AG10803 (cell line): ENCODE data around the gene CAMSAP1.
"Not testable (repeated sequence)": the region's sequence is repeated elsewhere in the genome, so short reads cannot be mapped to it uniquely, and the experiment has no call there.

Experiments
- DNase-seq: peaks from one replicate; pipeline ENCODE4 v3.0.0; 2010; ENCODE audit warnings: low read depth
- H3K4me3 ChIP-seq: 2 replicates; pipeline ENCODE4 v1.5.1; 2011; ENCODE audit warnings: mild to moderate bottlenecking, low read length, control low read depth
- TF ChIP-seq, protein P1 (sequence below): conservative IDR thresholded peaks from 2 replicates; pipeline ENCODE4 v1.5.1; 2011; ENCODE audit warnings: mild to moderate bottlenecking, low read length, control low read depth, inconsistent platforms

The CAMSAP1 gene

DNA sequence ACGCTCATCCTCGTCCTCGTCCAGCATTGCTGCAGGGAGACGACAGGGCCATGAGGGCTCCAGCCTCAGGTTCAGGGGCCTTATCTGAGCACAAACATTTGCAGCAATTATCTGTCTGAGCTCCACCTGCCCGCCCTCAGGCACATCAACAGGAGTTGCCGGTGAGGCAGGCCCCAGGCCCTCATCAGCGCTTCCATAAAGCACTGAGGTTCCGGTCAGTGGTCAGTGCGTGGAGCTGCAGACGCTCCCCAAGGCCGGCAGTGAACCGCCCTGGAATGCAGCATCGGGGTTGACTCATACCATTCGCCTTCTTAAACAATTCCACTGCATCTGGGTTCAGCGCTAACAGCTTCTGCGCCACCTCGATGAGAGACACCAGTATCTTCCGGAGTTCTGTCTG, 38.6 kb upstream of the CAMSAP1 start:
- H3K4me3 ChIP-seq, result no peak overlapping the region
- no peak for DNase-seq
- TF ChIP-seq, protein P1, sequence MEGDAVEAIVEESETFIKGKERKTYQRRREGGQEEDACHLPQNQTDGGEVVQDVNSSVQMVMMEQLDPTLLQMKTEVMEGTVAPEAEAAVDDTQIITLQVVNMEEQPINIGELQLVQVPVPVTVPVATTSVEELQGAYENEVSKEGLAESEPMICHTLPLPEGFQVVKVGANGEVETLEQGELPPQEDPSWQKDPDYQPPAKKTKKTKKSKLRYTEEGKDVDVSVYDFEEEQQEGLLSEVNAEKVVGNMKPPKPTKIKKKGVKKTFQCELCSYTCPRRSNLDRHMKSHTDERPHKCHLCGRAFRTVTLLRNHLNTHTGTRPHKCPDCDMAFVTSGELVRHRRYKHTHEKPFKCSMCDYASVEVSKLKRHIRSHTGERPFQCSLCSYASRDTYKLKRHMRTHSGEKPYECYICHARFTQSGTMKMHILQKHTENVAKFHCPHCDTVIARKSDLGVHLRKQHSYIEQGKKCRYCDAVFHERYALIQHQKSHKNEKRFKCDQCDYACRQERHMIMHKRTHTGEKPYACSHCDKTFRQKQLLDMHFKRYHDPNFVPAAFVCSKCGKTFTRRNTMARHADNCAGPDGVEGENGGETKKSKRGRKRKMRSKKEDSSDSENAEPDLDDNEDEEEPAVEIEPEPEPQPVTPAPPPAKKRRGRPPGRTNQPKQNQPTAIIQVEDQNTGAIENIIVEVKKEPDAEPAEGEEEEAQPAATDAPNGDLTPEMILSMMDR, result no peak

DNA sequence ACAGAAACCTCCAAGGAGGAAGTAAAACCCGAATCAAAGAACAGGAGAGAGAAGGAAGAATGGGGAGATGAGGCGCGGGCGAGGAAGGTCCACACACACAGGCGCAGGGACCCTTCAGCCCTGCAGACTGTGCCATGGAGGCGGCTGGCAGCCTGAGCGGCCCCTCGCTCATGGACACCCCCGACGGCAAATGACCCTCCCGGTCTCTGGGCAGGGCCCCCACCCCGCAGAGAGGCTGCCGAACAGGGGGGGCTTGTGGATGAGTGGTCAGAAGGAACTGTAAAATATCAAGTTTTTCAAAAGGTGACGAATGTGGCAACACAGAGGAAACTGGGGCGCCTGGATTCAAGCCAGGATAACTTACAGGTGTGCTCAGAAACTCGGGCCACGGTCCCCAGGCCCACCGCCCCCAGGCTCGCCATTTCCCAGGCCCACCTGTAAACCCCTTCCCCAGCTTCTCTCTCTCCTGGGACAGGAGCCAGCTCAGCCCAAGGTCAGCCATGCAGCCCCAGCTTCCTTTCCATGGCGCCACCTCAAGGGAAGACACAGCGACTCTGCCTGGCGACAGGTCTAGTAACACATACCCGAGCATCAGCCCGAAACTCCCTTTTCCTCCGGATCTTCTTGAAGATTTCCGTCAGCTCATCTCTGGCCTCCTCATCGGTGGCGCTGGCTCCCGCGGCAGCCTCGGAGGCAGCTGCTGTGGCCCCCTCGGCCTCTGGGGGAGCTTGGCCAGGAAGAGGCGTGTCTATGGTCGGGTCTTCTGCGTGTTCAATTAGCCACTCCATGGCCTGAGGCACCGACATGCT, 37.3 kb upstream of the CAMSAP1 start:
- no peak for DNase-seq
- H3K4me3 ChIP-seq, result no peak overlapping the region
- TF ChIP-seq, protein P1, result no peak

DNA sequence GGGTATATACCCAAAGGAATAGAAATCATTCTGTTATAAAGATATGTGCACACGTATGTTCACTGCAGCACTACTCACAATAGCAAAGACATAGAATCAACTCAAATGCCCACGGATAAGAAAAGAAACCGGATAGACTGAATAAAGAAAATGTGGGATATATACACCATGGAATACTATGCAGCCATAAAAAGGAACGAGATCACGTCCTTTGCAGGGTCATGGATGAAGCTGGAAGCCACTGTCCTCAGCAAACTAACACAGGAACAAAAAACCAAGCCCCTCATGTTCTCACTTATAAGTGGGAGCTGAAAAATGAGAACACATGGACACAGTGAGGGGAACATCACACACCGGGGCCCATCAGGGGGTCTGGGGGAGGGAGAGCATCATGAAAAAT, 36.3 kb upstream of the CAMSAP1 start:
- H3K4me3 ChIP-seq, result not testable (repeated sequence)

DNA sequence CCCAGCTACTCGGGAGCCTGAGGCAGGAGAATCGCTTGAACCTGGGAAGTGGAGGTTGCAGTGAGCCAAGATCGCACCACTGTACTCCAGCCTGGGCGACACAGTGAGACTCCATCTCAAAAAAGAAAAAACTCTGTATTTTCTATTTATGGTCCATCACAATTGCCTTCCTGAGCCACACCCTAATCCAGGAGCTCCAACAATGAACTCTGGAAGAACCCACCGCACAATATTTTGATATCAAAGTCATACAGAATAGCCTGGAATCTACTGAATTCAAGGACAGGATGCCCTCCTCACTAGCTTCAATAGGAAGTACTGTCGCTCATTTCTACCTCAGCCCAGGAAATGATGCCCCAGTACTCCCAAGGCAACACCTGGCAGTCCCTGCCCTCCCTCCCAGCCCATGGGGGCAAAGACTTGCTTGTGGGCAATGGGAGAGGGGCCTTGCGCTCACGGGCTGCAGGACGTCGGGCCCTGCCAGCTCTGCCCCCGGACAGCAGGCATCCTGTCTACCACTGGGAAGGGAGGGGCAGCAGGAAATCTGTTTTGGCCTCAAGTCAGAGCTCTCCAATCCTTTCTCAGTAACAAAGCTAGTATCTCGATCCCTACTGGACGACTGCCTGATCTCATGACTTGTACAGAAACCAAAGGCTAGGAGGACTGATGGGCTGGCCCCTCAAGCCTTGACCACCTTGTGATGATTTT, 34.1 kb upstream of the CAMSAP1 start:
- TF ChIP-seq, protein P1, result no peak
- DNase-seq, result no peak
- H3K4me3 ChIP-seq, result no peak overlapping the region

More for the DNA sequence above, 36.3 kb upstream of the CAMSAP1 start:
- not testable (repeated sequence) for DNase-seq

DNA sequence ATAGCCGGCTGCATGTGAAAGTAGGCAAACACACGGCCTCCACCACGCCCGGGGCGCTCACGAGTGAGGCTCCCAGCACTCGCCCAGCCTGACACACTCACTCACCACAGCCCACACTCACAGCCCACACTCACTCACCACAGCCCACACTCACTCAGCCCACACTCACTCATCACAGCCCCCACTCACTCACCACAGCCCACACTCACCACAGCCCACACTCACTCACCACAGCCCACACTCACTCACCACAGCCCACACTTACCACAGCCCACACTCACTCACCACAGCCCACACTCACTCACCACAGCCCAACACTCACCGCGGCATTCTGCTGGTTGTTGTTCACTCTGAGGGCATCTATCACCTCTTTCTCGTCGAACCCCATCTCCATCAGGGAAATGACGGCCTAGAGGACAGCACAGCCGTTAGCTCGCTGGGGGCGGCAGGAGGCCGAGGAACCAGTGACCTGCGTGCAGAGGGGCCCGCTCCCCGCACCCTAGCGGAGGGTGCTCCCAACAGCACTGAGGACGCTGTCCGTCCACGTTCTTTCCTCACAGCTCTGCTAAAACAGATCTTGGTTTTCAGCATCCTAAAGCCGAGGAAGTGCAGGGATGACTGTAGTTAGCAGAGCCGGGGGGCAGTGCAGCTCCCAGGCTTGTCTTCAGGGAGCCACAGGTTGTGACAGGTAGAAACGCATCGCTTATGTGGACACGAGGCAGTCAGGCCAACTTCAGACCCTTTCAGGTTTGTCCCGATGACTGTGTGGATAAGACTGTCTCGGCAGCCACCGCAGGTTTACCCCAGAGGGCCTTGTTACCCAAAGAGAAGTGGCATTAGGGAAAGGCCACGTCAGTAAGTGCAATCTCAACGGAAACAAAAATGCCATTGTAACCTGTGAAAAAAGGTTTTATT, 32.3 kb upstream of the CAMSAP1 start:
- DNase-seq, result no peak
- TF ChIP-seq, protein P1, result no peak
- H3K4me3 ChIP-seq, result no peak overlapping the region

DNA sequence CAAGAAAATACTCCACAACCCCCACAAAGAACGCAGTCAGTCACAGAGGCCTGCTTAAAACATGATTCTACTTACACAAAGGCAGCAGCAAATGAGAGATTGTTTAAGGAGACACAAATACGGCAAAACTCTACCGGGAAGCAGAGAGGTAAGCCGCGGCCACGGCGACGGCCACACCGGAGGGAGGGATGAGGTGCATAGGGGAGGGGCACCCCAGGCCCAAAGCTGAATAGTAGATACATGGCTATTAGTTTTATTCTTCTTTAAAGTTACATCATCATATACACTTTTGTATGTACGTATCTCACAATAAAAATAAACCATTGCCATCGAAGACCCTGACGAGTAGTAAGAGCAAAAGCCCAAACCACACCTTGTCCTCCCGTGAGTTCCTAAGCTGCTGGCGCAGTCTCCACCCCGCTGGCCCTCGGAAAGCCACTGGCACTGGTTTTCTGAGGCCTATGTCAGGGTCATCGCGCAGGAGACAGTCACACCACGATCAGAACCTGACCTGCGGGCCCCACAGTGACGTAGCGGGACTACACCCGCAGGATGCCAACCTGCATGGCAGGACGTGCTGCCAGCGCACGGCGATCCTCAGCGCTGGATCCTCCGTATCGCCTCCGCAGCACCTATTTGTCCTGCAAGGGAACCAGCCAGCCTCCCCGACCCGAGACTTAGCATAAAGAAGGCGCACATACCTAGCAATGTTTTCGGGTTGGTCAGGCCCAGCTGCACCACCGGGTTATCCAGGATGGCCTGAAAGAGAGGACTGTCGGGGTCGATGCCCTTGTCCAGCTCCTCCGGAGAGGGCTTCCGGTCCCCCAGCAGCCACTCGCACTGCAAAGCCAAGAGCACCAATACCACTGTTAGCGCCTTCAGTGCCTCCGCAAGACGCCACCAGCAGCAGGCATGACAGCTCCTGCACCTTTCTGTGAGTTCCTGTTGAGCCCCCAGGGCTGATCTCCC, 30.5 kb upstream of the CAMSAP1 start:
- no peak overlapping the region for H3K4me3 ChIP-seq
- no peak for DNase-seq
- TF ChIP-seq, protein P1, result no peak
